PFSK-1 (cell line): Measurements from ENCODE around the gene ACVRL1.

Experiments
- FOXP2 ChIP-seq: optimal IDR thresholded peaks from 2 replicates; pipeline ENCODE3; 2011; ENCODE audit warnings: borderline replicate concordance, control low read depth, inconsistent platforms; ENCODE audit not compliant: insufficient read depth; ENCODE audit errors: extremely low read length, extremely low read depth
- POLR2AphosphoS5 ChIP-seq: IDR thresholded peaks from 2 replicates; pipeline ENCODE4 v1.6.1; 2012; ENCODE audit warnings: low read depth, mild to moderate bottlenecking, control low read depth, low read length, moderate library complexity
- REST ChIP-seq, 2 experiments: IDR thresholded peaks; 2 replicates each; pipeline versions ENCODE4 v1.6.1 to v1.8.0; 2011 to 2012; ENCODE audit warnings: low read depth in 2 of 2, low read length in 2 of 2, control low read depth in 1 of 2, inconsistent platforms in 1 of 2, mild to moderate bottlenecking in 1 of 2, moderate library complexity in 1 of 2; ENCODE audit not compliant: insufficient read depth in 1 of 2
- SIN3A ChIP-seq: IDR thresholded peaks from 2 replicates; pipeline ENCODE4 v1.6.1; 2012; ENCODE audit warnings: mild to moderate bottlenecking, low read length, moderate library complexity, borderline replicate concordance; ENCODE audit not compliant: insufficient read depth
- TAF1 ChIP-seq: IDR thresholded peaks from 2 replicates; pipeline ENCODE4 v1.6.1; 2012; ENCODE audit warnings: low read length, control low read depth, borderline replicate concordance; ENCODE audit not compliant: insufficient read depth

The ACVRL1 gene

DNA sequence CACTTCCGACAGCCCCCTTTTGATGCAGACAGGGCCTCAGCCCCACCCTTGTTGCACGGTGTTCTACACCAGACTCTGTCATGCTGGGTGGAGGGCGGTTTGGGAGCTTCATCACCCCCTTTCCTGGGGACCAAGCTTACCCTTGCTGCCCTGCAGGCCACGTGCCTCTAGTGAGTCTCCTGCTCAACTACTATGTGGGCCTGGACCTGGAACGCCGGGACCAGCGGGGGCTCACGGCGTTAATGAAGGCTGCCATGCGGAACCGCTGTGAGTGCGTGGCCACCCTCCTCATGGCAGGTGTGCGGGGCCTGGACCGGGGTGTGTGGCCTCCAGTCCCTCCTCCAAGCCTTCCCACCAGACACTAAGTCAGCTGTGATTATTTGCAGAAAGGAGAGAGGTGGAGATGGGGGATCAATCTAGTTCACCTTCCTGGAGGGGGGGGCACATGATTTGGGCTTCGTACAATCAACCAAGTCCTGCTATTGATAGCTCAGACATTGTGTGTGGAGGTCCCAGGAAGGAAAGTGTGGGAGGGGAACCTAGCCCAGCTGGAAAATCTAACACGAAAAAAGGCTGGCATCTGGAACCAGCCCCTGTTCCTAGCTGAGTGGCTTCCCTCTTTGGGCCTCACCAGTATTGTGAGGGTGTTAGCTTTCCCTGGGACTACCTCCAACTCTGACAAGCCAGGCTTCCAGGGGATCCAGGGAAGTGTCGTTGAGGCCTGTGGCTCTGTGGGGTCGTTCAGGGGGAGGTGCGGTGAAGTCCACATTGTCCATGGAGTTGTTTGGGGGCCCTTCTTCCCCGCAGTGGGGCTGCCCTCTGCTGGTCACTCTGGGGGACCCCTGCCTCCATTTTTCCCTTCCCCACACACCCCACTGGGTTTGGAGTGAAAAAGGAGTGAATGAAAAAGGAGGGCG is 17.8 kb upstream of the ACVRL1 start:
- TF ChIP-seq FOXP2, result no peak
- TF ChIP-seq POLR2AphosphoS5, result no peak
- no peak for TF ChIP-seq TAF1
- TF ChIP-seq REST (IDR thresholded peaks at IDR 0.05; ENCODE audit: insufficient read depth in 1 of 2, low read depth in 2 of 2, low read length in 2 of 2), result no peak
- TF ChIP-seq SIN3A, result no peak

DNA sequence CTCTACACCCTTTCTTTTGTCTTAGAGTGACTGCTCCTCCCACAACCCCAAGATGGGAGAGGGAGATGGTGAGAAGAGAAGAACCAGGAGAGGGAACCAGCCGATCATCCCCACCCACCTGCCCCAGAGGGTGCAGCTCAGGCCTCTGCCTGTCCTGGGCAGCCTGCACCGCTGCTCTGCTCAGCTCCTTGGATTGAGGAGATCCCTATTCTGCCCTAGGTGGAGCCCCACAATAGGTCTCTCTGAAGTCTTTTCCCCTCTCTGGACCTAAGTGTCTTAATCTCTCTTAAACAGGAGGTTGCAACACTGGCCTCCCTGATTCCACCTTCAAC is 17.2 kb upstream of the ACVRL1 start:
- TF ChIP-seq POLR2AphosphoS5 (no peak), SIN3A (no peak), FOXP2 (no peak), TAF1 (no peak), REST (IDR thresholded peaks at IDR 0.05; ENCODE audit: insufficient read depth in 1 of 2, low read depth in 2 of 2, low read length in 2 of 2) (no peak)

- no peak for TF ChIP-seq REST (IDR thresholded peaks at IDR 0.05; ENCODE audit: insufficient read depth in 1 of 2, low read depth in 2 of 2, low read length in 2 of 2)
- no peak for TF ChIP-seq FOXP2
- no peak for TF ChIP-seq POLR2AphosphoS5
- TF ChIP-seq SIN3A, result no peak
- no peak for TF ChIP-seq TAF1
These were observed 16.7 kb upstream of the ACVRL1 start for GRCh38 chr12:51890511-51891171.

DNA sequence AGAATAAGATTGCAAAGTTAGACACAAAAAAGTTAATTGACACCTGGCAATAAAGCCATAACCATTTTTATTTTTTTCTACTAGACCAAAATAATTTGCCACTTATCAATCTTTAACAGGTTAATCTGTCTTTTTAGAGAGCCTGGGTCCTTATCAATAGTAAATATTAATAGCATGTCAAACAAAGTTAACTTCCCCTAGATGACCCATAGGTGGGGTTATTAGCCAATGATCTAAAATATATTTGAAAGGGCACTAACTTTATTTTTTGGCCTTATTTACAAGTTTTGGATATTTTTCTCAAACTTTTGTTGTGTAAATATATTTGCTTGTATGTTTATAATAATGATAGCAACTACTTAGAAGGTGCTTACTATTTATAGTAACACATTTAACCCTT is 15.5 kb upstream of the ACVRL1 start:
- TF ChIP-seq FOXP2, result no peak
- no peak for TF ChIP-seq SIN3A
- TF ChIP-seq TAF1, result no peak
- no peak for TF ChIP-seq REST (IDR thresholded peaks at IDR 0.05; ENCODE audit: insufficient read depth in 1 of 2, low read depth in 2 of 2, low read length in 2 of 2)
- TF ChIP-seq POLR2AphosphoS5, result no peak
